Liver (tissue), 3 donors: ENCODE data around the gene LSMEM2.

ENCODE experiments used
- CTCF ChIP-seq: fragments of 150-350 bp; IDR thresholded peaks from 2 replicates; pipeline ENCODE4 v1.5.1; 2017; ENCODE audit warnings: improper control_type of control experiment, low read depth, low read length; ENCODE audit not compliant: missing input control
- FOXA1 ChIP-seq: IDR thresholded peaks from 2 replicates; pipeline ENCODE4 v1.6.1; 2016; ENCODE audit warnings: antibody characterized with exemption
- GABPA ChIP-seq, 2 donors: IDR thresholded peaks in 1 of 2; conservative IDR thresholded peaks in 1 of 2; 2 replicates each; pipeline ENCODE4 v1.6.1; 2016; ENCODE audit warnings: antibody characterized with exemption in 2 of 2, mild to moderate bottlenecking in 1 of 2, moderate library complexity in 1 of 2
- JUND ChIP-seq, 2 donors: IDR thresholded peaks; 2 replicates each; pipeline ENCODE4 v1.6.1; 2016; ENCODE audit warnings: antibody characterized with exemption in 2 of 2
- MAX ChIP-seq: IDR thresholded peaks from 2 replicates; pipeline ENCODE4 v1.6.1; 2016; ENCODE audit warnings: antibody characterized with exemption
- RAD21 ChIP-seq, 2 donors: IDR thresholded peaks; 2 replicates each; pipeline ENCODE4 v1.6.1; 2016; ENCODE audit warnings: antibody characterized with exemption in 2 of 2, mild to moderate bottlenecking in 2 of 2
- REST ChIP-seq: IDR thresholded peaks from 2 replicates; pipeline ENCODE4 v1.6.1; 2016; ENCODE audit warnings: antibody characterized with exemption, mild to moderate bottlenecking
- SP1 ChIP-seq: IDR thresholded peaks from 2 replicates; pipeline ENCODE4 v1.6.1; 2018; ENCODE audit warnings: antibody characterized with exemption, mild to moderate bottlenecking
- TAF1 ChIP-seq: conservative IDR thresholded peaks from 2 replicates; pipeline ENCODE4 v1.6.1; 2016; ENCODE audit warnings: antibody characterized with exemption, mild to moderate bottlenecking
- YY1 ChIP-seq: IDR thresholded peaks from 2 replicates; pipeline ENCODE4 v1.6.1; 2016; ENCODE audit warnings: antibody characterized with exemption, mild to moderate bottlenecking
- donor health status: healthy.
- donor health status: healthy.

- TF ChIP-seq CTCF (no peak), MAX (no peak), JUND (IDR thresholded peaks at IDR 0.05) (no peak), YY1 (no peak), SP1 (no peak), RAD21 (IDR thresholded peaks at IDR 0.05) (no peak), GABPA (IDR thresholded peaks at IDR 0.05 in 1 of 2, conservative IDR thresholded peaks at IDR 0.05 in 1 of 2) (no peak), TAF1 (no peak), FOXA1 (no peak), REST (no peak)
Measured at GRCh38 chr3:50242381-50242770, 36.5 kb upstream of the LSMEM2 start.
